GM21515 (cell line): ENCODE data around the gene RIPK3.
A peak's percentile ranks its signal among the peaks of the same experiment; 100 is the strongest.

Experiments used
- ATAC-seq: cut with Tn5 transposase; IDR thresholded peaks from one replicate; pipeline ENCODE4 v1.9.1; 2021; ENCODE audit not compliant: unreplicated experiment

RIPK3 gene

GRCh38 chr14:24324024-24324423 lies 15.8 kb downstream of the RIPK3 start:
- ATAC-seq = no peak

GRCh38 chr14:24323341-24323740 lies 16.4 kb downstream of the RIPK3 start:
- ATAC-seq = no peak

- no peak for ATAC-seq
These were observed 17.1 kb downstream of the RIPK3 start for GRCh38 chr14:24322672-24323071.

- ATAC-seq = no peak
These were observed 18.4 kb downstream of the RIPK3 start for GRCh38 chr14:24321212-24321975.

GRCh38 chr14:24317141-24317928 lies 22.5 kb downstream of the RIPK3 start:
- no peak for ATAC-seq

- ATAC-seq = no peak
These were observed 23.2 kb downstream of the RIPK3 start for GRCh38 chr14:24316597-24316950.

- ATAC-seq = no peak
These were observed 23.8 kb downstream of the RIPK3 start for GRCh38 chr14:24315807-24316596.

- ATAC-seq = no peak
These were observed 24.5 kb downstream of the RIPK3 start for GRCh38 chr14:24315243-24315806.

GRCh38 chr14:24314377-24315193 lies 25.2 kb downstream of the RIPK3 start:
- no peak for ATAC-seq

- ATAC-seq = no peak
These were observed 25.9 kb downstream of the RIPK3 start for GRCh38 chr14:24313913-24314312.

GRCh38 chr14:24312736-24313507 lies 26.9 kb downstream of the RIPK3 start:
- ATAC-seq = no peak

GRCh38 chr14:24311837-24312615 lies 27.8 kb downstream of the RIPK3 start:
- no peak for ATAC-seq

GRCh38 chr14:24310646-24311604 lies 28.9 kb downstream of the RIPK3 start, which contains the start of gene LTB4R:
Gene LTB4R, plus strand, starts transcription at chr14:24311502. Its CDS starts 4,150 bp downstream, at chr14:24315652.
- ATAC-seq = peak; percentile 60

- no peak for ATAC-seq
These were observed 29.5 kb downstream of the RIPK3 start for GRCh38 chr14:24310265-24310645.

GRCh38 chr14:24309538-24310264 lies 30.1 kb downstream of the RIPK3 start, which contains the start of gene LTB4R2:
Gene LTB4R2, plus strand, starts transcription at chr14:24310140. Its CDS starts 525 bp downstream, at chr14:24310665.
- ATAC-seq = no peak

- ATAC-seq = no peak
These were observed 31.3 kb downstream of the RIPK3 start for GRCh38 chr14:24308342-24309124.
